Right lobe of liver (tissue), 4 donors: ENCODE data around the gene MDM2.
"Not testable (repeated sequence)": the region's sequence is repeated elsewhere in the genome, so short reads cannot be mapped to it uniquely, and the experiment has no call there.

Source experiments
- POLR2A ChIP-seq: fragments of 450-650 bp; IDR thresholded peaks from one replicate; pipeline ENCODE4 v1.6.1; 2017; ENCODE audit warnings: antibody characterized with exemption, mild to moderate bottlenecking
- TF ChIP-seq, protein P1 (sequence below), 4 donors: fragments of 200-600 bp in 3 of 4; fragments of 450-650 bp in 1 of 4; IDR thresholded peaks; one replicate each; pipeline versions ENCODE4 v1.5.1 to v1.8.0; 2016 to 2022; ENCODE audit warnings: antibody characterized with exemption in 4 of 4, mild to moderate bottlenecking in 2 of 4
- donor health status: DM: no; HTN: no; CAD: no.
- donor health status: DM: no; HTN: no; CAD: no.
- donor health status: DM: no; HTN: yes; CAD: no.

DNA sequence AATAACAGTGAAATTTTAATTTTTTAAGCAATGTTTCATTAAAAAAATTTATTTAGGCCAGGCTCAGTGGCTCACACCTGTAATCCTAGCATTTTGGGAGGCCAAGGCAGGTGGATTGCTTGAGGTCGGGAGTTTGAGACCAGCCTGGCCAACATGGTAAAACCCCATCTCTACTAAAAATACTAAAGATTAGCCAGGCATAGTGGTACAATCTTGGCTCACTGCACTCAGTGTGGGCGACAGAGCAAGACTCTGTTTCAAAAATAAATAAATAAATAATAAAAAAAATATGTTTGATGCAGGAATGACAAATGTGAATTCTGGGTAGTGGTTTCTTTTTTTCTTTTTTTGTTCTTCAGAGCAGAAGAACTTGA, 5.6 kb upstream of the MDM2 start:
- TF ChIP-seq, protein P1, sequence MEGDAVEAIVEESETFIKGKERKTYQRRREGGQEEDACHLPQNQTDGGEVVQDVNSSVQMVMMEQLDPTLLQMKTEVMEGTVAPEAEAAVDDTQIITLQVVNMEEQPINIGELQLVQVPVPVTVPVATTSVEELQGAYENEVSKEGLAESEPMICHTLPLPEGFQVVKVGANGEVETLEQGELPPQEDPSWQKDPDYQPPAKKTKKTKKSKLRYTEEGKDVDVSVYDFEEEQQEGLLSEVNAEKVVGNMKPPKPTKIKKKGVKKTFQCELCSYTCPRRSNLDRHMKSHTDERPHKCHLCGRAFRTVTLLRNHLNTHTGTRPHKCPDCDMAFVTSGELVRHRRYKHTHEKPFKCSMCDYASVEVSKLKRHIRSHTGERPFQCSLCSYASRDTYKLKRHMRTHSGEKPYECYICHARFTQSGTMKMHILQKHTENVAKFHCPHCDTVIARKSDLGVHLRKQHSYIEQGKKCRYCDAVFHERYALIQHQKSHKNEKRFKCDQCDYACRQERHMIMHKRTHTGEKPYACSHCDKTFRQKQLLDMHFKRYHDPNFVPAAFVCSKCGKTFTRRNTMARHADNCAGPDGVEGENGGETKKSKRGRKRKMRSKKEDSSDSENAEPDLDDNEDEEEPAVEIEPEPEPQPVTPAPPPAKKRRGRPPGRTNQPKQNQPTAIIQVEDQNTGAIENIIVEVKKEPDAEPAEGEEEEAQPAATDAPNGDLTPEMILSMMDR (IDR thresholded peaks at IDR 0.05): not testable (repeated sequence)
- not testable (repeated sequence) for TF ChIP-seq POLR2A
